UCSD-AML1 (cell line): ENCODE data around the gene ZSWIM6.

ENCODE experiments used
- DNase-seq: peaks from one replicate; lab custom pipeline; 2025; ENCODE audit not compliant: unreplicated experiment; lab: John Stamatoyannopoulos, UW

Gene ZSWIM6

DNA sequence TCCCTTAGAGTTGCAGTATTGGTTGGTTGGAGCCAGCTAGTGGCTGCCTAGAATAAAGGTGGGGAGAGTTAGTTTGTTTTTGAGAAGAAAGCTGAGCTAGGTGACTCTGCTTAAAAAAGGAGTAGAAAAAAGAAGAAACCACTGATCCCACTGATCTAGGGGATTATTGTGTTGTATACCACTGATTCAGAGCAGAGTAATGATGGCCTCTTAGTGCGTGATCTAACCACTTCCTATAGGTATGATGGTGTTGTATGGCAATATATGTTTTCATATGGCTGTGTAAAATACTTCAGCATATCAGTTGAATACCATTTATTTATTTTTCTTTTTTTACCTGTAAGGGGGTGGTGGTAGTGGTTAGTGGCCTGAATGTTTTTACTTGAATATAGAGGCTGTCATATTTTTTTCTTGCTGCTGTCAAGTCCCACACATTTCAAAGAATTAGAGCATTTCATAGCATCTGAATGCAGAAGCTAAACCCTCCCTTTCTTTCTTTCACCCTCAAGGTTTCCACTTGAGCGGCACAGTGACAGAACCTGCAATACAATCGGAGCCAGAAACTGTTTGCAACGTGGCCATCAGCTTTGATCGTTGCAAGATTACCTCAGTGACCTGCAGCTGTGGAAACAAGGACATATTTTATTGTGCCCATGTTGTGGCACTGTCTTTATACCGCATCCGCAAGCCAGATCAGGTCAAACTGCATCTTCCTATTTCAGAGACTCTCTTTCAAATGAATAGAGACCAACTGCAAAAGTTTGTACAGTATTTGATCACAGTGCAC is 140.3 kb downstream of the ZSWIM6 start:
- no peak for DNase-seq

DNA sequence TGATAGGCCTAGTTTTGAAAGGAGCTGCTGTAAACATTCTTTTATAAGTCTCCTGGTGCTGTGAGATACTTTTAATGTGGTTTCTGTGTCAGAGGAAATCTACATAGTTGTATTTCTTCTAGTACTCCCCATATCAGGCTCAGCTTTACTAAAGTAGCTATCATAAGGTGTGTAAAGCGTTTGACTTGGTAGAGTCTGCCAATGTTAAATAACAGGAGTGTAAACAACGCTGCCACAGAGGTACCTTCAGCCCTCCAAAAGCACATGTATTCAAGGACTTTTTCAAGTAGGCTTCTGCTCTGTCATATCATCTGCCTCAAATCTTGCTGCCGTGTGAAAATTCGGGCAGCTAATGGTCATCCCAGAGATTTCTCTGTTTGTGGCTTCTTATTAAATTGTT is 142.7 kb downstream of the ZSWIM6 start:
- DNase-seq, result no peak

- no peak for DNase-seq
Measured at GRCh38 chr5:61477788-61478187, 145.7 kb downstream of the ZSWIM6 start.

GRCh38 chr5:61479850-61480614 is 148.0 kb downstream of the ZSWIM6 start:
- no peak for DNase-seq

- DNase-seq, result no peak
Measured at GRCh38 chr5:61482980-61483379, 150.9 kb downstream of the ZSWIM6 start.

- no peak for DNase-seq
Measured at GRCh38 chr5:61486476-61486875, 154.4 kb downstream of the ZSWIM6 start.

DNA sequence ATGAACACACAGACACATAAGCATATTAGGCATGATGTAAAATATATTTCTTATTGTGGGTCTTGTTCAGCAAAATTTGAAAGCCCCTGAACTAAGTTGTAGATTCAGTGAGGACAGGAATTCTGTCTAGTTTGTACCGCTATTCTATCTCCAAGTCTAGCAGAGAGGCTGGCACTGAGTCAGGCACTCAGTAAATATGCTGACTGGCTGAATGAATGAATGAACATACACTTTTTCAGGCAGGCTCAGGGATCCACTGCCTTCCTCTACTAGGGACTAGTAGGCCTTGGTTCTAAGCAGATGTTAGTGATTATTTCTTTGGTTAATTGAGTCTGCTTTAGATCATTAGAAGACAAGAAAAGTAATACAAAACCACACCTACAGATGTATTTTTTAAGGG is 157.5 kb downstream of the ZSWIM6 start:
- no peak for DNase-seq

- no peak for DNase-seq
Measured at GRCh38 chr5:61491861-61492260, 159.8 kb downstream of the ZSWIM6 start.

GRCh38 chr5:61493973-61494372 is 161.9 kb downstream of the ZSWIM6 start:
- DNase-seq, result no peak

GRCh38 chr5:61496446-61496845 is 164.4 kb downstream of the ZSWIM6 start:
- DNase-seq, result no peak

DNA sequence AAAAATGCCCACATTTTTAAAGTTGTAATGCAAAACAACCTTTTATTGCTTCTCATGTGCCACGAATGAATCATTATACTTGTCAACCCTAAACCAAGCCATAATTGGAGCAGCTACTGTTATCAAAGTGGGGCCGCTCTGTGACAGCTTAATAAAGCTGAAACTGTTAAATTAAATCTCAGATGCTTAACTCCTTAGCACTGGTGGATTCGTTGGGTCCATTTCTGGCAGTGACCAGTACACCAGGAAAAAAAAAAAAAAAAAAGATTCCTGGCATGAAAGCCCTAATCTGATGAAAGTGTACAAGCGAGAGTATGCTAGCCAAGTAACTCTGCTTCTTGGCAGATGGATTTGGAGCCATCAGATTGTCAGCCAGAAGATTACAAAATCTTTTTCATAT is 164.8 kb downstream of the ZSWIM6 start:
- DNase-seq, result no peak

DNA sequence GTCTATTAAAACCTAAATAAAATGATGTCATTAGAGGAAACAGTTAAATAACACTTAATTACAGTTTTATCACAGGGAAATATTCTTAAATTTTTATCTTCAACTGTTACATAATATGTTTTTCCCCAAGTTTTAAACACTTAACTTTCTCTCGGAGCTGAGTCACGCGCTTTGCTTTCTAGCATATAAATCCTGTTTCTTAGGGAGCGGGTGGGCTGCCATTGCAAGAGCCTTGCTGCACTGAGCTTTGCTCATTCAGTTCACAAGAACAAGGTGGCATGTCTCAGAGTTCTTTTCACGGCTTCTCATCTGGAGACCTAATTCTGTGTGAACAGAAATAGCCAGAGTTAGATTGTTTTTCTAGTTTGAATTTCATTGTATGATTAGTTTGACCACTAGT is 166.1 kb downstream of the ZSWIM6 start:
- DNase-seq, result no peak

GRCh38 chr5:61501971-61502370 is 169.9 kb downstream of the ZSWIM6 start:
- no peak for DNase-seq

DNA sequence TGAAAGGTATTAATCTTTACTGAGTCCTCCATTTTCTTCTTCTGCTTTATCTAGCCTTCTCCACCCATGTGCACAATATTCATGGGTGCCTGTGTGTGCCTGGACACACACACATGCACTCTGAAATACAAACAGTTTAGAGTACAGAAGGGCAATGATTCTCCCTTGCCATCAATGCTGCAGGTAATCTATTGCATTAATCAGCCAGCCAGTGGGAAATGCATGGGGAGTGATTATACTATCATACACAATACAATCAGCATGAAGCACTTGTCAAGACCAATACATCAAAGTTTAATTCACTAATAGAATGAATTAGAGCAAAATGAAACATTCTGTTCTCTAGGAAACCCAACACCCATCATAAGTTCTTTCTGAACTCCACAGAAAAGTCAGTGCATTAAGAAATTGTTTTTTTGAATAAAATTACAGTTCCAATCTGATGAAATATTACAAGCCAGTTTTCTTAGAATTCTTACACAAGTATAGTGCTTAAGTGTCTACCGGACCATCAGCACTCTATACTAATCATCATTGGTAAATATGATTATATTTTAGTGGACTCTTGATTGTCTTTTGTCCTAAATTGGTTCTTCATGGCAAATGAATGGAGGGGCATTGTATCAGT is 172.2 kb downstream of the ZSWIM6 start:
- DNase-seq, result no peak

- DNase-seq, result no peak
Measured at GRCh38 chr5:61505281-61505680, 173.2 kb downstream of the ZSWIM6 start.

DNA sequence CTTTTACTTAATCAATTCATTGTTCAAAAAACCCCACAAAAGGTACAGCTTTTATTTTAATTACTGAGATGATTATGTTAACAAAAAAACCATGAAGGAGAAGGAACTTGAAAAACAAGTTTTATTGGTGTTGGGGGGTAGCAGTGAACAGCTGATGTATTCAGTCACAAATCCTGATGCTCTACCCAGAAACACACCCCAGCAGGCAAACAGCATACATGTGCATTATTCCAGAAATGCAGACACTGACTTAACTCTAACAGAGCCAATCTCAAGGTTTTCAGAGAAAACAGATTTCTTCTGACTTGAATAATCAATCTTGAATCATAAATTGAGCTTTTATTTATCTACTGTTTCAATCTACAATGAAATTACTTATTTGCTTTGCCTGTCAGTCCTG is 175.2 kb downstream of the ZSWIM6 start:
- DNase-seq, result no peak

DNA sequence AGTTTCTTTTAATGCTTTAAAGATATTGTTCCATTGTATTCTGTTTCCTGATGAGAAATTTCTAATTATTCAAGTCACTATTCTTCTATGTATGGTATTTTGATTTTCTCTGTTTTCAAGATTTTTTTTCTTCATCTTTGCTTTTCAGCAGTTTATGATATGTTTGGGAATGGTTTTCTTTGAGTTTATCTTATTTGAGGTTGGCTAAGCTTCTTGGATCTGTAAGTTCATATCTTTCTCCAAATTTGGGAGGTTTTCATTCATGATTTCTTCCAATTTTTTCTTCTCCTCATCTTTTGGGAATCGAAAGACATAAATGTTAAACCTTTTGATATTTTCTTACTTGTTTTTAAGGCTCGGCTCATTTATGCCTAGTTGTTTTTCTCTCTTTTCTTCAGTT is 184.9 kb downstream of the ZSWIM6 start:
- no peak for DNase-seq

DNA sequence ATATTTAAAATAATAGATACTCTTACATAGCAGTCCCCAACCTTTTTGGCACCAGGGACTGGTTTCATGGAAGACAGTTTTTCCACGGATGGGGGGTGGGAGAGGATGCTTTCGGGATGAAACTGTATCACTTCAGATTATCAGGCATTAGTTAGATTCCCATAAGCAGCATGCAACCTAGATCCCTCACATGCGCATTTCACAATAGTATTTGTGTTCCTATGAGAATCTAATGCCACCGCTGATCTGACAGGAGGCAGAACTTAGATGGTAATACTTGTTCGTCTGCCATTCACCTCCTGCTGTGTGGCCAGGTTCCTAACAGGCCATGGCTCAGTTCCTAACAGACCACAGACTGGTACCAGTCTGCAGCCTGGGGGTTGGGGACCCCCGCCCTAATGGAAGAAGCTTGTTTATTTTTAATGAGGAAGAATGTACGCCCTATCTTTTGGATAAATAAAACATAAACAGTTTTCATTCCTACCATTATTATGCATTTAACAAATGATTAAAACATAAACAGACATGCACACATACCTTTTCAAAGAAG is 187.7 kb downstream of the ZSWIM6 start:
- no peak for DNase-seq

DNA sequence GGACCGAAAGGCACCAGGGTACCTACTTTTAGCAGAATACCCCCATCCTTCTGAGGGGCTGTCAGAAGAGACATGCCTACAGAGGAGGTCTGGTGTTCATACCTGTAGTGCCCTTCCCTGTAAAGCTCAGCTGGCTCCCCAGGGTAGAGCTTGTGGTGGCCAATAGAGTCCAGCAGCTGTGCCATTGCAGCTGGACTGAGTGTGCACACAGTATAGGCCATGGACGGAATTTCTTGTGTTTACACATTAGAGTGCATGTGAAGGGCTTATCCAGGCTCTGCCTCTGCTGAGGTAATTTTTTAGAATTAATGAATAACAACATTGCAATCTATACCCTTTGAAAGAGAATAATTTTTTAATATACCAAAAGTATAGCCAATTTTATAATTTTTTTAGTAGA is 191.0 kb downstream of the ZSWIM6 start:
- no peak for DNase-seq

DNA sequence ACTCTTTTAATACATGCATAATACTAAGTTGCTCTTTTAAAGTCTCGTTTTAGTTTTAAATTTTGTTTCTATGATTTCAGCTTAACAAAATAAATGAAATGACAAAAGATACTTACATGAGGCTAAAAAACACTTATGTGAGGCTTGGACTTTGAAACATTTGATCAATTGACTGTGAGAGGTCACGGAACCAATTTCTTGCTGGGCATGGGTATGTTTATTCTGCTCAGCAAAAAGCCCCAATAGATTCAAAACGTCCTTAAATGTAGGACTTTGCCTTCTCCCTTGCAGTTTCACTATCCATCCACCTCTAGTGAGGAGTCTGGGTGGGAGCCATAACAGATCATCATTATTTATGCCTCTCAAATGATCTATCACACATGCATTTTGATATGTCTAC is 191.9 kb downstream of the ZSWIM6 start:
- DNase-seq, result no peak

DNA sequence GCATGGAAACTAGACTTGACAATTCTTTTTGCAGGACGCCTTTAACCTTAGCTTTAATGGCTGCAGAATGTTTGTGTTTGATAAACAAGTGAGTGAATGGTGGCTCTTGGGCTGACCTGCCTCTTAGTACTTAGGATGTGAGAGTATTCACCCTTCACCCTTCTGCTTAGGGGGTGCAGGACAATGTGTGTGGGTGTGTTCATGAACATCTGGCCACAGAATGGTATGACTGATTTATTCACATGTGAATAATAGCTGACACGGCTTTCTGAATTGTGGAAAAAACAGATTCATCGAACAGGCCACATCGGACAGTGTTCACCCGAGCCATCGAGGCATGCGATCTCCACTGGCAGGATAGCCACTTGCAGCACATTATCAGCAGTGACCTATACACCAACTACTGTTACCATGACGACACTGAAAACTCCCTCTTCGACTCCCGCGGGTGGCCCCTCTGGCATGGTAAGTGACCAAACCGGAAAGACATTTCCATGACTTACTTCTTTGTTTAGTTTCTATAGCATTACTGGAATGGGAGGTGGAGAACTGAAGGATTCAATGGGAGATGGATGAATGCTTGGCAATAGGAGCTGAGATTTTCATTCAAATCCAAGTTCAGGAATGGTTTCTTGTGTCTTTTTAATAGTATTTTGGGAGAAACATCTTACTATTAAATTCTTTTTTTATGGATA is 193.6 kb downstream of the ZSWIM6 start:
- DNase-seq, result no peak
